Epithelial cell of proximal tubule (primary cell): ENCODE results near the gene VSTM4. TPM values are rescaled to one million over a fixed set of nuclear protein-coding genes. Genes with fewer than 3 reads are reported as not detected.

Source experiments
- DNase-seq: peaks from one replicate; pipeline ENCODE4 v3.0.0-alpha.2; 2011; ENCODE audit warnings: low read depth
- H3K4me3 ChIP-seq: 2 replicates; pipeline ENCODE4 v1.5.1; 2011; ENCODE audit warnings: low read depth, mild to moderate bottlenecking, low read length
- total RNA-seq: library from RNA; depleted of rRNA; stranded (reverse); fragments of >200 nt; gene quantifications from 2 replicates; pipeline ENCODE4 v1.2.3, GENCODE V29; 2015
- TF ChIP-seq, protein P1 (sequence below): conservative IDR thresholded peaks from 2 replicates; pipeline ENCODE4 v1.5.1; 2012; ENCODE audit warnings: low read depth, mild to moderate bottlenecking, low read length

The VSTM4 gene
- total RNA-seq, 1 donor from 2014 or later: 0.40 TPM

DNA sequence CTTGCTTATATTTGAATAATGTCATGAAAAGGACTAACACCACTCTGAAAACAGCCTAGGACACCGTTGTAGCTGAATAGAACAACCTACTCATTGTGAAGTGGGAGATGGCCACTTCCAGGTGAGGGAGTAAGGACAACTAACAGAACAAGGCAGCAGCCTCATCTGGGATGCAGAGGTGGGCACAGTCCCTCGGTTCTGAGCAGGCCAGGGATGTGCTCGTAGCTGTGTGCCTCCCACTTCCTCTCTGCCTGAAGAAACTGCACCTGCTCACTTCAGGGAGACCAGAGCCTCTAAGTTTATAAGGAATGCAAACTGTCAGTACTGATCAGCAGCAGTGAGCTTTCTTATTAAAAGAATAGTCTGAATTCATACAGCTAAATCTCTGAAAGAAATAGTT is 2.5 kb downstream of the VSTM4 start:
- TF ChIP-seq, protein P1, sequence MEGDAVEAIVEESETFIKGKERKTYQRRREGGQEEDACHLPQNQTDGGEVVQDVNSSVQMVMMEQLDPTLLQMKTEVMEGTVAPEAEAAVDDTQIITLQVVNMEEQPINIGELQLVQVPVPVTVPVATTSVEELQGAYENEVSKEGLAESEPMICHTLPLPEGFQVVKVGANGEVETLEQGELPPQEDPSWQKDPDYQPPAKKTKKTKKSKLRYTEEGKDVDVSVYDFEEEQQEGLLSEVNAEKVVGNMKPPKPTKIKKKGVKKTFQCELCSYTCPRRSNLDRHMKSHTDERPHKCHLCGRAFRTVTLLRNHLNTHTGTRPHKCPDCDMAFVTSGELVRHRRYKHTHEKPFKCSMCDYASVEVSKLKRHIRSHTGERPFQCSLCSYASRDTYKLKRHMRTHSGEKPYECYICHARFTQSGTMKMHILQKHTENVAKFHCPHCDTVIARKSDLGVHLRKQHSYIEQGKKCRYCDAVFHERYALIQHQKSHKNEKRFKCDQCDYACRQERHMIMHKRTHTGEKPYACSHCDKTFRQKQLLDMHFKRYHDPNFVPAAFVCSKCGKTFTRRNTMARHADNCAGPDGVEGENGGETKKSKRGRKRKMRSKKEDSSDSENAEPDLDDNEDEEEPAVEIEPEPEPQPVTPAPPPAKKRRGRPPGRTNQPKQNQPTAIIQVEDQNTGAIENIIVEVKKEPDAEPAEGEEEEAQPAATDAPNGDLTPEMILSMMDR: no peak
- H3K4me3 ChIP-seq: no peak overlapping the region
- DNase-seq: no peak

DNA sequence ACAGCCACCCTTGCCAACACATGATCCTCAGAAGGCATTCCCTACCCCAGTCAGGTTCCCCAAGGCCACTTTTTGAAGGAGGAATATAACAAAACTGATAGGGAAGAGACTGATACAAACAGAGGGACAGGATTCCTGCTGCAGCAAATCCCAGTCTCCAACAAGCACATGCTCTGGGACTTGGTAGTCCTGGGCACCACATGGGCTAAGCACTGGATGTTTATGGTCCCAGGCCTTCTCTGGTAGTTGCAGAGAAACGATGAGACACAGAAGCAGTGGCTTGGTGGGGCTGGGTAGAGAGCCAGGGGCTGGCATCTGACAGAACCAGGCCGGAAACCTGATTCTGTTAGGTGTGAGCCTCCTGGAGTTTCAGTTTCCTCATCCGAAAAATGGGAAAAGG is 3.2 kb downstream of the VSTM4 start:
- no peak for DNase-seq
- TF ChIP-seq, protein P1: no peak
- H3K4me3 ChIP-seq: no peak overlapping the region

DNA sequence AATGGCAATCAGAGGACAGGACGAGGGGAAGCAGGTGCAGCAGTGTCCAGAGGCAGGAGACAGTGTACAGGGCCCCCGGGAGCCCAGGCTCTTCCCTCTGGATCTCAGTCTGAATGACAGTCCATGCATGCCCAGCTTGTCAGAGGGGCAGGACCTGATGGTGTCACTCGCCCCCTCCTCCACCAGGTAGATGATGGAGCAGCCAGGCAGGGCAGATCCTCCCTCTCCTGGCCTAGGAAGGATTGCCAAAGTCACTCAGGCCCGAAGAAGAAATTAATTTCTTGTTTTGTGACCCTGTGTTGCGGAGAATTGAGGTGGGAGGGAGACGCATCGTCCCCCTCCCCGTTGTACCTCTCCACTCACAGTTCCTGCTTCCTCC is 4.0 kb downstream of the VSTM4 start:
- TF ChIP-seq, protein P1: no peak
- no peak overlapping the region for H3K4me3 ChIP-seq
- no peak for DNase-seq

DNA sequence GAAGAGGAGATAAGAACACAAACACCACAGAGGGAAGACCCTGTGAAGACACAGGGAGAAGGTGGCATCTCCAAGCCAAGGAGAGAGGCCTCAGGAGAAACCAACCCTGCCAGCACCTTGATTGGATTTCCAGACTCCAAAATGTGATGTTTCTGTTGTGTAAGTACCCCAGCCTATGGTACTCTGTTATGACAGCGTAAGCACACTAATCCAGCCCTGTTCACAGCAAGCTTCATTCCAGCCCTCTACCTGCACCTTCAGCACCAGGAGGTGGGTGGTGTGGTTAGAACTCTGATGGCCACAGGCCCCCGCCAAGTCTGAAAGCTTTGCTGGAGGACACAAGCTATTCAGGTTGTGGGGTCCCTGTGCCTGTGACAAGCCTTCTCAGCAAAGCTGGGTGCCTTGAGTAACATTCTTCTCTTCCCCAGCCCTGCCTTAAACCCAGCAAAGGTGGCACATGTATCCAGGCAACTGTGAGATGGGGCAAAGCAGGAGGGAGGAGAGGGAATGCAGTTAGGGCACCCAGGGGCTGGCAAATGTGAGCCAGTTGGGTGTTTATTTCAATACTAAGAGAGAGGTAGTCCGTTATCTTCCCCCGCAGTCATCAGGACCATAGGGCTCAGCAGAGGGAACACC is 4.5 kb downstream of the VSTM4 start:
- TF ChIP-seq, protein P1: no peak
- H3K4me3 ChIP-seq: no peak overlapping the region

DNA sequence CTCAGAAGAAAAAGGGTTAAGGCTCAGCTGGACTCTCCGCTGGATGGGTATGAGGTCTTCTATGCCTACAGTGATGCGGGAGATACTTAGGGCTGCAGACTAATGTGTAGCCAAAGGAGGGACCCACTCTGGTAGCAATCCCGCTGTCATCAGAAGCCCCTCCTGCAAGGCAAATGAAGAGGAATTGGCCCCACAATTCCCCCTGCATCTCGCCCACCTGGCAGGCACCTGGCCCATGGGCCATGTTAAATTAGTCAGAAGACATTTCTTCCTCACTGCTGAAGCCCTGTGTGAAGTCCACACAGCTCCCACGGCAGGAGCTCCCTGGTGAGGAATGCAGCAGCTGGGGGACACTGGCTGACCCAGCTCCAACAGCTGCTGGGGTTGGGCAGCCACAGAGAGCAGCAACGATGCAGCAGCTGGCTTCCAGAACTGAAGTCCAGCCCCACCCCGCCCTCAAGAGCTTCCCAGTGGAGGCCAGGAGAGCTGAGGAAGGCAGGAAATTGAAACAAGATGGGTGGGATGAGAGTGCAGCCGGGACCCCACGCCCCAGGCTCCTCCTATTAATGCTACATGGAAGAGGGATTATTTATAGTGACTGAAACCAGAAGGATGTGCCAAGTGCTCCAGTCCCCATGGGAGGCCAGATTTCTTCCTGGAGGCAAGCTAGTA is 5.5 kb downstream of the VSTM4 start:
- TF ChIP-seq, protein P1: no peak
- no peak for DNase-seq
- no peak overlapping the region for H3K4me3 ChIP-seq

More for the DNA sequence above, 4.5 kb downstream of the VSTM4 start:
- DNase-seq: no peak

DNA sequence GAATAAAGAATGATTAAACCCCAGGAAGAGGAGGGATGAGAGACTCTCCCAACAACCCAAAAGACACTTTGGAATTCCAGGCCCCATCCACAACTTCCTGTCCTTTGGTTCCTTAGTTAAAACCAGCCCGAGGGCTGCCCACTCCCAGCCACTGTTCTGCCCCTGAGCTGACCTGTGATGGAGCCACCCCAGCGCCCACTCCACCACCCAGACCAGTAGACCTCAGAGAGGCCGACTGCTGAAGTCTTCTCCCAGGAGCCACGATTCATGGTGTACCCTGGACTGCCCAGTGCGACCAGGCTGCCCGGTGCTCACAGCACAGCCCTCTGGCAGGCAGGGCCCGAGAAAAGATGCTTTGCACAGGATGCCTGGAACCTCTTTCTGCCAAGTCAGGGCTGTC is 6.7 kb downstream of the VSTM4 start:
- no peak for DNase-seq
- TF ChIP-seq, protein P1: no peak
- no peak overlapping the region for H3K4me3 ChIP-seq

DNA sequence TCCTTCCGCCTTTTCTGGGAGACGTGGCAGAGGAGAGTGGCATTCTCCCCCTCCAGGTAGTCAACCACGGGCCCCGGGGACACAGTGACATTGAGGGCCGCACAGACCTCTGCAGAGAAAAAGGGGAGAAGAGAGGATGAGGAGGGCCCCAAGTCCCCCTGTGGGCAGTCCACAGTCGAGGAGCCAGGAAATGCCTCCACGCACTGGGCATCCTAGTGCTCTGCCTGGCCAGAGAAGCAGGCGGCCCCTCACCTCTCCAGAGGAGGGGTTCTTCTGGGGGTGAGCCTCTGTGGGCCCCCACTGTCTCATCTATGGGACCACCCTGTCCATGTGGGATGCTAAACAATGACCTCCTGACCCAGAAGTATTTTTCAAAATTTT is 7.4 kb downstream of the VSTM4 start:
- TF ChIP-seq, protein P1: no peak
- no peak for DNase-seq
- H3K4me3 ChIP-seq: no peak overlapping the region
